ENCODE data around the gene NEDD1.

DNA sequence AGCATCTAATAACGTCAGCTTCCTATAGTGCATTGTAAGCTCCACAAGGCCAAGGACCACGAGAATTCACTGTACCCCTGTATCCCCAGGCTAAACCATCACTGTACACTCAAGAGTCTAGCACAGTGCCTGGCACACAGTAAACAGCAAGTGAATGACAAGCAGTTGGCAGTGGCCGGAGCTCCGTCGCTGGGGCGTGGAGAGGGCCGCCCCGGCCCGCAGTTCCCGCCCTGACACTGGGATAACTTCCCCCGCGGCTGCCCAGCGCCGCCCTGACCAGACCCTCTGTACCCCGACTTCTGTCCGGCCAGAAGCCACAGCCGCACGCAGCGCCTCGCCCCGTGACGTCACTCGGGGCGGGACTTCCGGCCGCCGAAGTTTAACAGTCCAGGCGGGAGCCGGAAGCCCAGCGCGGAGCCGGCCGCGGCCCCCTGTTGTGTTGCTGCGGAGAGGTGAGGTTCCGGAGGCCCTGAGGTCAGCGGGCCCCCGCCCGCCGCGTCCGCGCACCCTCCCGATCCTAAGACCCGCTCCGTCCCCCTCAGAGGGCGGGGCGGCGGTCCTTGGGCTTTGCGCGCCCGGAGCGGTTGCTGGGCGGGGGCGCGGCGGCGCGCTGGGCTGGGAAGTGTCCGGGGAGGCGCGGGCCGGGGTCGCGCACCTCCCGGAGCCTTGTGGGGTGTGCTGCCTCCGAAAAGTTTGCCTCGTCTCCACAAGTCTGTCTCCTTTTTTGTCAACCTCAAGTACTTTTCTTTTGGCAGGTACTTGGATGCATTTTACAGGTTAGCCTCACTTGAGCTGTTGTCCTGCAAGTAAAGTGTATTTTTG, at the start of gene NEDD1:
- TF ChIP-seq, protein P1, sequence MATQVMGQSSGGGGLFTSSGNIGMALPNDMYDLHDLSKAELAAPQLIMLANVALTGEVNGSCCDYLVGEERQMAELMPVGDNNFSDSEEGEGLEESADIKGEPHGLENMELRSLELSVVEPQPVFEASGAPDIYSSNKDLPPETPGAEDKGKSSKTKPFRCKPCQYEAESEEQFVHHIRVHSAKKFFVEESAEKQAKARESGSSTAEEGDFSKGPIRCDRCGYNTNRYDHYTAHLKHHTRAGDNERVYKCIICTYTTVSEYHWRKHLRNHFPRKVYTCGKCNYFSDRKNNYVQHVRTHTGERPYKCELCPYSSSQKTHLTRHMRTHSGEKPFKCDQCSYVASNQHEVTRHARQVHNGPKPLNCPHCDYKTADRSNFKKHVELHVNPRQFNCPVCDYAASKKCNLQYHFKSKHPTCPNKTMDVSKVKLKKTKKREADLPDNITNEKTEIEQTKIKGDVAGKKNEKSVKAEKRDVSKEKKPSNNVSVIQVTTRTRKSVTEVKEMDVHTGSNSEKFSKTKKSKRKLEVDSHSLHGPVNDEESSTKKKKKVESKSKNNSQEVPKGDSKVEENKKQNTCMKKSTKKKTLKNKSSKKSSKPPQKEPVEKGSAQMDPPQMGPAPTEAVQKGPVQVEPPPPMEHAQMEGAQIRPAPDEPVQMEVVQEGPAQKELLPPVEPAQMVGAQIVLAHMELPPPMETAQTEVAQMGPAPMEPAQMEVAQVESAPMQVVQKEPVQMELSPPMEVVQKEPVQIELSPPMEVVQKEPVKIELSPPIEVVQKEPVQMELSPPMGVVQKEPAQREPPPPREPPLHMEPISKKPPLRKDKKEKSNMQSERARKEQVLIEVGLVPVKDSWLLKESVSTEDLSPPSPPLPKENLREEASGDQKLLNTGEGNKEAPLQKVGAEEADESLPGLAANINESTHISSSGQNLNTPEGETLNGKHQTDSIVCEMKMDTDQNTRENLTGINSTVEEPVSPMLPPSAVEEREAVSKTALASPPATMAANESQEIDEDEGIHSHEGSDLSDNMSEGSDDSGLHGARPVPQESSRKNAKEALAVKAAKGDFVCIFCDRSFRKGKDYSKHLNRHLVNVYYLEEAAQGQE (IDR thresholded peaks at IDR 0.05; ENCODE audit: insufficient read depth in 1 of 2, low read depth in 2 of 2, low read length in 1 of 2), result no peak
- TF ChIP-seq, protein P2, sequence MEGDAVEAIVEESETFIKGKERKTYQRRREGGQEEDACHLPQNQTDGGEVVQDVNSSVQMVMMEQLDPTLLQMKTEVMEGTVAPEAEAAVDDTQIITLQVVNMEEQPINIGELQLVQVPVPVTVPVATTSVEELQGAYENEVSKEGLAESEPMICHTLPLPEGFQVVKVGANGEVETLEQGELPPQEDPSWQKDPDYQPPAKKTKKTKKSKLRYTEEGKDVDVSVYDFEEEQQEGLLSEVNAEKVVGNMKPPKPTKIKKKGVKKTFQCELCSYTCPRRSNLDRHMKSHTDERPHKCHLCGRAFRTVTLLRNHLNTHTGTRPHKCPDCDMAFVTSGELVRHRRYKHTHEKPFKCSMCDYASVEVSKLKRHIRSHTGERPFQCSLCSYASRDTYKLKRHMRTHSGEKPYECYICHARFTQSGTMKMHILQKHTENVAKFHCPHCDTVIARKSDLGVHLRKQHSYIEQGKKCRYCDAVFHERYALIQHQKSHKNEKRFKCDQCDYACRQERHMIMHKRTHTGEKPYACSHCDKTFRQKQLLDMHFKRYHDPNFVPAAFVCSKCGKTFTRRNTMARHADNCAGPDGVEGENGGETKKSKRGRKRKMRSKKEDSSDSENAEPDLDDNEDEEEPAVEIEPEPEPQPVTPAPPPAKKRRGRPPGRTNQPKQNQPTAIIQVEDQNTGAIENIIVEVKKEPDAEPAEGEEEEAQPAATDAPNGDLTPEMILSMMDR (IDR thresholded peaks at IDR 0.05), result no peak
- peak; percentile 79; the same call in 1 of the 2 replicates for TF ChIP-seq POLR2AphosphoS5 (IDR thresholded peaks at IDR 0.05; ENCODE audit: low read depth, low read length)
- no peak for TF ChIP-seq SIN3A (IDR thresholded peaks at IDR 0.05; ENCODE audit: borderline replicate concordance, insufficient read depth, low read depth, low read length)
- TF ChIP-seq TCF7L2 (IDR thresholded peaks at IDR 0.05; ENCODE audit: low read depth, low read length), result no peak
